K562 (cell line): ENCODE data around the gene ST7. TPM values are rescaled to one million over a fixed set of nuclear protein-coding genes. Genes with fewer than 3 reads are reported as not detected.

Experiments used
- DLX4 ChIP-seq: fragments of 250-450 bp; sonication (Bioruptor Pico); IDR thresholded peaks from 2 replicates; pipeline ENCODE4 v1.6.1; 2021; ENCODE audit warnings: mild to moderate bottlenecking
- E2F3 ChIP-seq: fragments of 250-450 bp; sonication (Bioruptor Pico); IDR thresholded peaks from 2 replicates; pipeline ENCODE4 v1.4.0; 2020; ENCODE audit warnings: mild to moderate bottlenecking
- ELF1 ChIP-seq: fragments of 200-800 bp; sonication (Bioruptor generic); IDR thresholded peaks from 2 replicates; pipeline ENCODE4 v1.6.1; 2016; ENCODE audit warnings: missing genetic modification characterization, missing compliant biosample characterization
- FOXK2 ChIP-seq, 2 experiments: fragments of 450-650 bp; IDR thresholded peaks in 1 of 2; conservative IDR thresholded peaks in 1 of 2; 2 replicates each; pipeline ENCODE4 v1.6.1; 2016; ENCODE audit warnings: low read depth in 2 of 2, mild to moderate bottlenecking in 1 of 2
- HDAC3 ChIP-seq: fragments of 450-650 bp; IDR thresholded peaks from 2 replicates; pipeline ENCODE4 v1.6.1; 2018; ENCODE audit warnings: borderline replicate concordance, mild to moderate bottlenecking, moderate library complexity; ENCODE audit not compliant: partially characterized antibody
- HOXB6 ChIP-seq: fragments of 250-450 bp; sonication (Bioruptor Pico); IDR thresholded peaks from 2 replicates; pipeline ENCODE4 v1.5.1; 2022; ENCODE audit warnings: mild to moderate bottlenecking, borderline replicate concordance
- LARP7 ChIP-seq: fragments of 450-650 bp; IDR thresholded peaks from 2 replicates; pipeline ENCODE4 v1.6.1; 2016
- PPARD ChIP-seq: fragments of 250-450 bp; sonication (Bioruptor Pico); IDR thresholded peaks from 2 replicates; pipeline ENCODE4 v1.8.0; 2022; ENCODE audit warnings: inconsistent platforms, mild to moderate bottlenecking, moderate library complexity
- RAD51 ChIP-seq: fragments of 450-650 bp; IDR thresholded peaks from 2 replicates; pipeline ENCODE4 v1.7.1; 2016; ENCODE audit warnings: low read depth, mild to moderate bottlenecking, borderline replicate concordance
- RHOXF2B ChIP-seq: fragments of 250-450 bp; sonication (Bioruptor Pico); conservative IDR thresholded peaks from 2 replicates; pipeline ENCODE4 v1.5.1; 2021
- SIN3B ChIP-seq: fragments of 450-650 bp; IDR thresholded peaks from 2 replicates; pipeline ENCODE4 v1.6.1; 2017; ENCODE audit warnings: low read depth, mild to moderate bottlenecking, moderate library complexity
- WHSC1 ChIP-seq: IDR thresholded peaks from one replicate; pipeline ENCODE4 v1.6.1; 2012; ENCODE audit warnings: low read length, control low read depth, inconsistent platforms
- ZKSCAN3 ChIP-seq: fragments of 250-450 bp; sonication (Bioruptor Pico); IDR thresholded peaks from 2 replicates; pipeline ENCODE4 v1.4.0; 2020
- ZNF12 ChIP-seq: sonication (generic); formaldehyde crosslinking; IDR thresholded peaks from 2 replicates; pipeline ENCODE4 v1.4.0; 2020; ENCODE audit warnings: mild to moderate bottlenecking, missing genetic modification reagents
- ZNF124 ChIP-seq: sonication (generic); formaldehyde crosslinking; IDR thresholded peaks from 2 replicates; pipeline ENCODE4 v1.8.1; 2022; ENCODE audit warnings: missing genetic modification reagents
- ZNF324 ChIP-seq: fragments of 250-450 bp; sonication (Bioruptor Pico); IDR thresholded peaks from 2 replicates; pipeline ENCODE4 v1.4.0; 2020; ENCODE audit warnings: mild to moderate bottlenecking
- ZNF408 ChIP-seq: fragments of 250-450 bp; sonication (Bioruptor Pico); IDR thresholded peaks from 2 replicates; pipeline ENCODE4 v1.4.0; 2020; ENCODE audit warnings: low read depth, mild to moderate bottlenecking, moderate library complexity
- ZNF696 ChIP-seq: fragments of 250-450 bp; sonication (Bioruptor Pico); conservative IDR thresholded peaks from 2 replicates; pipeline ENCODE4 v1.4.0; 2020; ENCODE audit warnings: mild to moderate bottlenecking, moderate library complexity
- polyA plus RNA-seq, 8 experiments: library from polyadenylated mRNA; depleted of rRNA in 4 of 8; stranded (reverse) in 5 of 8; unstranded in 3 of 8; fragments of >200 nt; fragmentation: Nextera tagmentation in 2 of 8; fragmentation: Illumina TruSeq in 1 of 8; extraction: Ambion mirVana in 2 of 8; extraction: Trizol in 1 of 8; gene quantifications; 2 replicates each; pipeline versions ENCODE4 v1.2.1 to v1.2.3, GENCODE V29; 2011 to 2014; ENCODE audit warnings: inconsistent platforms in 1 of 8, missing spikeins in 1 of 8
- total RNA-seq, 7 experiments: library from RNA; depleted of rRNA in 6 of 7; stranded (reverse); fragments of >200 nt in 6 of 7; fragmentation: Illumina TruSeq in 2 of 7; extraction: Trizol in 2 of 7; gene quantifications; 2 replicates each; pipeline versions ENCODE4 v1.2.1 to v1.2.3, GENCODE V29; 2011 to 2021; ENCODE audit warnings: low replicate concordance in 1 of 7
- TF ChIP-seq, protein P1 (sequence below): fragments of 450-650 bp; IDR thresholded peaks from 2 replicates; pipeline ENCODE4 v1.6.1; 2016; ENCODE audit warnings: low read depth
- TF ChIP-seq, protein P2 (sequence below): sonication (generic); formaldehyde crosslinking; IDR thresholded peaks from 2 replicates; pipeline ENCODE4 v1.8.0; 2022; ENCODE audit warnings: missing genetic modification reagents, mild to moderate bottlenecking, moderate library complexity, borderline replicate concordance

Gene ST7
- total and polyA plus RNA-seq, 9 of the 15 experiments (the other 6 are each of a cell fraction or from before 2014, with no cell fraction given), result 23.9 to 56.3 (median 36.9) TPM

- TF ChIP-seq, protein P1, sequence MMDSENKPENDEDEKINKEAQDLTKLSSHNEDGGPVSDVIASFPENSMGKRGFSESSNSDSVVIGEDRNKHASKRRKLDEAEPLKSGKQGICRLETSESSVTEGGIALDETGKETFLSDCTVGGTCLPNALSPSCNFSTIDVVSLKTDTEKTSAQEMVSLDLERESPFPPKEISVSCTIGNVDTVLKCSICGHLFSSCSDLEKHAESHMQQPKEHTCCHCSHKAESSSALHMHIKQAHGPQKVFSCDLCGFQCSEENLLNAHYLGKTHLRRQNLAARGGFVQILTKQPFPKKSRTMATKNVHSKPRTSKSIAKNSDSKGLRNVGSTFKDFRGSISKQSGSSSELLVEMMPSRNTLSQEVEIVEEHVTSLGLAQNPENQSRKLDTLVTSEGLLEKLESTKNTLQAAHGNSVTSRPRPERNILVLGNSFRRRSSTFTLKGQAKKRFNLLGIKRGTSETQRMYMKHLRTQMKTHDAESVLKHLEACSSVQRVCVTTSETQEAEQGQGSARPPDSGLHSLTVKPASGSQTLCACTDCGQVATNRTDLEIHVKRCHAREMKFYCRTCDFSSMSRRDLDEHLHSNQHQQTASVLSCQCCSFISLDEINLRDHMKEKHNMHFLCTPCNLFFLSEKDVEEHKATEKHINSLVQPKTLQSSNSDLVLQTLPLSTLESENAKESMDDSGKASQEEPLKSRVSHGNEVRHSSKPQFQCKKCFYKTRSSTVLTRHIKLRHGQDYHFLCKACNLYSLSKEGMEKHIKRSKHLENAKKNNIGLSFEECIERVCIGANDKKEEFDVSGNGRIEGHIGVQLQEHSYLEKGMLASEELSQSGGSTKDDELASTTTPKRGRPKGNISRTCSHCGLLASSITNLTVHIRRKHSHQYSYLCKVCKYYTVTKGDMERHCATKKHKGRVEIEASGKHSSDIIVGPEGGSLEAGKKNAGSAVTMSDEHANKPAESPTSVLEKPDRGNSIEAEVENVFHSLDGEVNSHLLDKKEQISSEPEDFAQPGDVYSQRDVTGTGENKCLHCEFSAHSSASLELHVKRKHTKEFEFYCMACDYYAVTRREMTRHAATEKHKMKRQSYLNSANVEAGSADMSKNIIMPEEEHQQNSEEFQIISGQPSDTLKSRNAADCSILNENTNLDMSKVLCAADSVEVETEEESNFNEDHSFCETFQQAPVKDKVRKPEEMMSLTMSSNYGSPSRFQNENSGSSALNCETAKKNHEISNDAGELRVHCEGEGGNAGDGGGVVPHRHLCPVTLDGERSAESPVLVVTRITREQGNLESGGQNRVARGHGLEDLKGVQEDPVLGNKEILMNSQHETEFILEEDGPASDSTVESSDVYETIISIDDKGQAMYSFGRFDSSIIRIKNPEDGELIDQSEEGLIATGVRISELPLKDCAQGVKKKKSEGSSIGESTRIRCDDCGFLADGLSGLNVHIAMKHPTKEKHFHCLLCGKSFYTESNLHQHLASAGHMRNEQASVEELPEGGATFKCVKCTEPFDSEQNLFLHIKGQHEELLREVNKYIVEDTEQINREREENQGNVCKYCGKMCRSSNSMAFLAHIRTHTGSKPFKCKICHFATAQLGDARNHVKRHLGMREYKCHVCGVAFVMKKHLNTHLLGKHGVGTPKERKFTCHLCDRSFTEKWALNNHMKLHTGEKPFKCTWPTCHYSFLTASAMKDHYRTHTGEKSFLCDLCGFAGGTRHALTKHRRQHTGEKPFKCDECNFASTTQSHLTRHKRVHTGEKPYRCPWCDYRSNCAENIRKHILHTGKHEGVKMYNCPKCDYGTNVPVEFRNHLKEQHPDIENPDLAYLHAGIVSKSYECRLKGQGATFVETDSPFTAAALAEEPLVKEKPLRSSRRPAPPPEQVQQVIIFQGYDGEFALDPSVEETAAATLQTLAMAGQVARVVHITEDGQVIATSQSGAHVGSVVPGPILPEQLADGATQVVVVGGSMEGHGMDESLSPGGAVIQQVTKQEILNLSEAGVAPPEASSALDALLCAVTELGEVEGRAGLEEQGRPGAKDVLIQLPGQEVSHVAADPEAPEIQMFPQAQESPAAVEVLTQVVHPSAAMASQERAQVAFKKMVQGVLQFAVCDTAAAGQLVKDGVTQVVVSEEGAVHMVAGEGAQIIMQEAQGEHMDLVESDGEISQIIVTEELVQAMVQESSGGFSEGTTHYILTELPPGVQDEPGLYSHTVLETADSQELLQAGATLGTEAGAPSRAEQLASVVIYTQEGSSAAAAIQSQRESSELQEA, result no peak
- no peak for TF ChIP-seq E2F3 (CRISPR knock-in tag)
- peak; percentile 36 to 50 for TF ChIP-seq FOXK2 (conservative IDR thresholded peaks at IDR 0.05 in 1 of 2, IDR thresholded peaks at IDR 0.05 in 1 of 2; ENCODE audit: low read depth in 2 of 2)
- TF ChIP-seq RHOXF2B (CRISPR knock-in tag), result no peak
- no peak for TF ChIP-seq PPARD
- TF ChIP-seq ZKSCAN3 (CRISPR knock-in tag), result no peak
- TF ChIP-seq SIN3B, result no peak
- TF ChIP-seq DLX4 (CRISPR knock-in tag), result no peak
- TF ChIP-seq ELF1, result no peak
- TF ChIP-seq HDAC3, result no peak
- no peak for TF ChIP-seq ZNF324 (CRISPR knock-in tag)
- TF ChIP-seq LARP7, result no peak
- TF ChIP-seq HOXB6 (CRISPR knock-in tag), result 0 out of 2 replicates have a peak, but pooled peaks have one; percentile 11
- TF ChIP-seq ZNF696, result no peak
- TF ChIP-seq, protein P2, sequence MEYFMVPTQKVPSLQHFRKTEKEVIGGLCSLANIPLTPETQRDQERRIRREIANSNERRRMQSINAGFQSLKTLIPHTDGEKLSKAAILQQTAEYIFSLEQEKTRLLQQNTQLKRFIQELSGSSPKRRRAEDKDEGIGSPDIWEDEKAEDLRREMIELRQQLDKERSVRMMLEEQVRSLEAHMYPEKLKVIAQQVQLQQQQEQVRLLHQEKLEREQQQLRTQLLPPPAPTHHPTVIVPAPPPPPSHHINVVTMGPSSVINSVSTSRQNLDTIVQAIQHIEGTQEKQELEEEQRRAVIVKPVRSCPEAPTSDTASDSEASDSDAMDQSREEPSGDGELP (CRISPR knock-in tag), result no peak
- TF ChIP-seq ZNF124 (CRISPR knock-in tag), result no peak
- TF ChIP-seq WHSC1, result no peak
- TF ChIP-seq RAD51, result no peak
- no peak for TF ChIP-seq ZNF408 (CRISPR knock-in tag)
- no peak; the same call in 1 of the 2 replicates for TF ChIP-seq ZNF12 (CRISPR knock-in tag)
These were observed 2.4 kb upstream of the ST7 start (continued) for GRCh38 chr7:116950889-116951351.
